BLaER1 (cell line): ENCODE measurements around the gene MSX2.

Experiments
- H3K27ac ChIP-seq: shearing (Covaris generic); formaldehyde crosslinking; 2 replicates; pipeline ENCODE4 v1.8.1; 2022
- H3K27me3 ChIP-seq: shearing (Covaris generic); formaldehyde crosslinking; 2 replicates; pipeline ENCODE4 v1.8.1; 2022
- H3K36me3 ChIP-seq: shearing (Covaris generic); formaldehyde crosslinking; 2 replicates; pipeline ENCODE4 v1.8.1; 2022
- H3K4me1 ChIP-seq: shearing (Covaris generic); formaldehyde crosslinking; 2 replicates; pipeline ENCODE4 v1.8.1; 2022
- H3K4me2 ChIP-seq: shearing (Covaris generic); formaldehyde crosslinking; 2 replicates; pipeline ENCODE4 v1.8.1; 2022
- H3K4me3 ChIP-seq: shearing (Covaris generic); formaldehyde crosslinking; 2 replicates; pipeline ENCODE4 v1.8.1; 2022
- H3K9ac ChIP-seq: shearing (Covaris generic); formaldehyde crosslinking; 2 replicates; pipeline ENCODE4 v1.8.1; 2022
- H3K9me3 ChIP-seq: shearing (Covaris generic); formaldehyde crosslinking; 2 replicates; pipeline ENCODE4 v1.8.1; 2022
- H4K20me1 ChIP-seq: shearing (Covaris generic); formaldehyde crosslinking; 2 replicates; pipeline ENCODE4 v1.8.1; 2022
- Cebpa-rat ChIP-seq: shearing (Covaris generic); IDR thresholded peaks from 2 replicates; pipeline ENCODE4 v1.8.1; 2022

The MSX2 gene

DNA sequence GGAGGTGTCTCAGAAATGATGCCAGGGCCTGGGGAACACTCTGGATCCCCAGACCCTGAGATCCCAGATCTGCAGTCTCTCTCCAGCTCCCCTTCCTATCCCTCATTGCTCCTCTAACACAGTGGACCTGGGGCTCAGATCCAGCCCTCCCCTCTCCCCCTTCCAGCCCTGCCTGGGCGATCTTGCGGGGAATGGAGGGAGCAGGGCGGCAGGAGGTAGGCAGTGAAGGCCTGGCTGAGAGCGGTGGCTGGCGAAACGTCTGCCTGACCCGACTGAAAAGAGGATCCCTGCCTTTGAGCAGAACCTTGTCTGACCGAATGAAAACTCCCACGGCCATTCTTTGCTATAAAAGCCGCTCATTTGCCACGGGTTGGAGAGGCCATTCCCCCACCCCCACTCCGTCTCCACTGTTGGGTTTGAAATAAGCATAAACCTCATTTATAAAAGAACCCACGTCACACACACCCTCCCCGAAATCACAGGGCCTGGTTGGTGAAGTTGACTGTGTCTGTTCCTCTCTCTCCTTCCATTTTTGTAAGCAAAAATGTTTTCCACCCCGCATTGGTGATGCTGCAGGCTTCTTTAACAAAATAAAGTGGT, 8.8 kb downstream of the MSX2 start:
- H3K4me2 ChIP-seq, result no peak overlapping the region
- no peaks in the 10 kb centered on the region for H3K36me3 ChIP-seq
- no peak for TF ChIP-seq Cebpa-rat
- no peak overlapping the region for H3K9ac ChIP-seq
- H3K9me3 ChIP-seq, result peaks cover 26% of the 10 kb centered on the region
- no peak overlapping the region for H3K27ac ChIP-seq
- peaks cover 69% of the 10 kb centered on the region for H3K27me3 ChIP-seq
- no peak overlapping the region for H3K4me3 ChIP-seq
- H3K4me1 ChIP-seq, result no peaks in the 10 kb centered on the region
- H4K20me1 ChIP-seq, result peaks cover 7% of the 10 kb centered on the region; the same call in 1 of the 2 replicates

DNA sequence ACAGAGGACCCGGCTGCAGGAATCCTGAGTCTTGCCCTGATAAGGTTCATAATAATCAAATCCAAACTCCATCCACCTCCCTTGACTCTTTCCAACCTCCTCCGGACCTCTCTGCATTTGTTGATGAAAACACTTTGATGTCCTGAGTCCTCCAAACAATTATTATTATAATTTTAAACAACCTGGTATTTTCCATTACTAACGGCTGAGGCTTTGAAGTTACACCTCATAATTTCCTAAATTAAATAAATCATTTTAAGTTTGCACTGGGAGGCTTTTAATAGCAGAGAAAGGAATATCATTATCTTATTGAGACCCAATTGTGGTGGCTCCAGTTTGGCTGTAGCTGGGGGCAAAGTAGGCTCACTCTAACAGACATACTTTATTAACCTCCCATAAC, 9.5 kb downstream of the MSX2 start:
- Histone ChIP-seq H3K4me3 (no peak overlapping the region), H3K36me3 (no peaks in the 10 kb centered on the region), H3K9me3 (peaks cover 26% of the 10 kb centered on the region), H3K4me1 (no peaks in the 10 kb centered on the region), H3K27me3 (peaks cover 69% of the 10 kb centered on the region), H3K4me2 (no peak overlapping the region), H3K27ac (no peak overlapping the region), H4K20me1 (peaks cover 7% of the 10 kb centered on the region; the same call in 1 of the 2 replicates), H3K9ac (no peak overlapping the region)
- no peak for TF ChIP-seq Cebpa-rat

DNA sequence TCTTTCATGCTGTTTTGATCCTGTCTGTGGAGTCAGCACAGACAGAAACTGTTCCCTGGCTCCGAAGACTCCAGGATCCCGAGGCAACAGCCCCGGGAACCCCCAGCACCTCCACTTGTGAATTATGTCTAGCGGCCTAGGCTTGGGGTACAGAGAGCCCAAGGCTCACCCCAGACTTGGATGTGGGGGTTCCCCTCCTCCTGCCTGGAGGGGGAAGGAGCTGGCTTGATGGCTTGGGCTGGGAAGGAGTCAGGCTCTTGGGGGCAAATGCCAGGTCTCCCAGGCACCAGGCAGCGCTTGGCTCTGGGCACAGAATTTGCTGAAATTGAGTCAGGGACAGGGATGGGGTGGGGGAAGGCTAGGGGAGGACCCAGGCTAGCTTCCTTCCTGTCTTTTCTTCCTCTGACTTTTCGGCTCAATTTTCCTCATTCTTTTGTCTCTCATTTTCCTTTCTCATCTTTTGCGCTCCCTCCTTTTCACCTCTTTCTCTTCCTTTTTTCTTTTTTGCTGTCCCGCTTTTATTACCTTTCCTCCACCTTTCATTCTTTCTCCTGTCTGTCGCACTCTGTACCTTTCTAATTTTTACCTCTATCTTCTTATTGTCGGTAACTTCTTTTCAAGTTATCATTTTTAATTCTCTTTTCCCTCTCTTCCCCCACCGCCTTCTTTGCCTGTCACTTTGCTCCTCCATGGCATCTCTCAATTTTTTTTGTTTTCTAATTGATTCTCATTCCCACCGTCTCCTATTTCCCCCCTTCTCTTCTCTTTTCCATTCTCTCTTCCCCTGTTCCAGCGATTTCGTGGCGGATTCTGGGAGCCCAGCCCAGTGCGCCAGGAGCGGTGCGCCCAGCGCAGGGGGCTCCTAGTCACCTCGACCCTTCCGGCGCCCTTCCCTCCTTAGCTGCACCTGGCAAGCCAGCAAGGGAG, 10.5 kb downstream of the MSX2 start:
- no peaks in the 10 kb centered on the region for H3K36me3 ChIP-seq

DNA sequence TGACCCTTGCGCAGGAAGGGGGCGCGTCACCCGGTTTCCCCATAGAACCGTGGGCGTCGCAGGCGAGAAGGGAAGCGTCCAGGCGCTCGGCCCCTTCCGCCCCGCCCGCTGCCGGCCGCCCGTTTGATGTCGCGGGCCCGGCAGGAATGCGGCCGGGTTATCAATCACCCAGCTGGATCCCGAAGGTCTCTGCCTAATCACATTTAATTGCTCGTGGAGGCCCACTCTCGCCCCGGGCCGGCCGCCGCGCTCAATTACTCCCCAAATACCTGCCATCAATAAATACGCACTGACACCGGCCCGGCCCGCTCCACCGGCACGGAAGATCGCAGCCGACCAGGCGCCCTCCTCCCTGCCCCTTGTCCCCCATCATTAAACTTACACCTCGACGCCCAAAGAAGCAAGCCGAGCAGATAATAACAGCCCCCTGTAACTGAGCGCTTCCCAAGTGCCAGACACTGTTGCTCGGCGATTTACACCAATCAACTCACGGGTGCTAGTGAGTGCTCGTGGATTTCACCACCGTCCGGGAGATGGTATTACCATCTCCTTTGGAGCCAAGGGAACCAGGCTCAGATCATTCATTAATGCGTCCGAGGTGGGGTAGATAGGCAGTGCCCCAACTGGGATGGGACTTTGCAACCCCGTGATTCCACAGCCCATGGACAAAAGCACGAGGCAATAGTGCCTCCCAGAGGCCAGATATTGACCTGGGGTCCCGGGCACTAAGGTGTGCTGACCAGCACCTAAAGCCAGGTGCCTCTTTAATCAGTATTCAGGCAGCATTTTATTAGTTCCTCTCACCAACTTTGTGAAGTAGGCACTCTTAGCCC, 11.3 kb downstream of the MSX2 start:
- H4K20me1 ChIP-seq, result peaks cover 7% of the 10 kb centered on the region; the same call in 1 of the 2 replicates
- peaks cover 54% of the 10 kb centered on the region for H3K27me3 ChIP-seq
- no peaks in the 10 kb centered on the region for H3K4me1 ChIP-seq
- H3K9ac ChIP-seq, result no peak overlapping the region
- TF ChIP-seq Cebpa-rat, result no peak
- no peaks in the 10 kb centered on the region for H3K36me3 ChIP-seq
- no peak overlapping the region for H3K27ac ChIP-seq
- H3K9me3 ChIP-seq, result peaks cover 26% of the 10 kb centered on the region
- no peak overlapping the region for H3K4me3 ChIP-seq
- H3K4me2 ChIP-seq, result no peak overlapping the region

More for the DNA sequence above, 10.5 kb downstream of the MSX2 start:
- Histone ChIP-seq H4K20me1 (peaks cover 7% of the 10 kb centered on the region; the same call in 1 of the 2 replicates), H3K4me1 (no peaks in the 10 kb centered on the region), H3K27ac (no peak overlapping the region), H3K4me2 (no peak overlapping the region), H3K9ac (no peak overlapping the region), H3K27me3 (peaks cover 62% of the 10 kb centered on the region), H3K9me3 (peaks cover 26% of the 10 kb centered on the region), H3K4me3 (no peak overlapping the region)
- TF ChIP-seq Cebpa-rat, result no peak

DNA sequence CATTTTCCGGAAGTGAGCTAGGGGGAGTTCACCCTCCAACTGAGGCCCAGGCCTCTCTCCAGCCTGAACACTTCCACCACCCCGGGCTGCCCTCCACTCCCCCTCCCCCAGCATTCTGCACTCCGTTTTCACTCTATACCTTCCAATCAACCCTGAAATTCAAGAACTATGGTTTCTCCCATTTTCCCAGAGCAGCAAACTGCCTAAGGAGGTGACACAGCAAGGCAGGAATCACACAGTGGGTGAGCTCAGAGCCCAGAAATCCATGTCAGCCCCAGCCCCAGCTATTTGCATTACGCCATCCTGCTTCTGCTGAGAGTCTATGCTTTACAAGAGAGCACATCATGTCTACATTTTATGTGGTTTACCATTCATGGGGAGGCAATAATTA, 11.9 kb downstream of the MSX2 start:
- H3K4me2 ChIP-seq, result no peak overlapping the region

DNA sequence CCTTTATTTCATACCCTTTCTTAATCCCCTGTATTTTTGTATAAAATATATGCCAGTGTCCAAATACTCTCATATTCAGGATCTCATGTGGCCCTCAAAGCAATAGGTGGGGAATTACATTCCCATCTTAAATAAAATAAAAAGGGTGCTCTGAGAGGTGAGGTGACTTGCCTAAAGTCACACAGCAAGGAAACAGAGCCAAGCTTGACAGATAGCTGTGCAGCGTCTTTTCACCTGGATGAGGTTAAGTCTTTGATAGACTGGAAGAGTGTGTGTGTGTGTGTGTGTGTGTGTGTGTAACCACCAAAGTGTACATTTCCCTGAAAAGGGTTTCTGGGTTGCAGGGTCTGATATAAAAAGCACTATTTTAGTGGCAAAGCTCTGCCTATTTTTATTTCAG, 12.4 kb downstream of the MSX2 start:
- Histone ChIP-seq H3K4me1 (no peaks in the 10 kb centered on the region), H4K20me1 (peaks cover 7% of the 10 kb centered on the region; the same call in 1 of the 2 replicates), H3K27ac (no peak overlapping the region), H3K4me2 (no peak overlapping the region), H3K9me3 (peaks cover 20% of the 10 kb centered on the region), H3K27me3 (peaks cover 43% of the 10 kb centered on the region), H3K4me3 (no peak overlapping the region), H3K36me3 (no peaks in the 10 kb centered on the region), H3K9ac (no peak overlapping the region)
- TF ChIP-seq Cebpa-rat, result no peak

More for the DNA sequence above, 11.9 kb downstream of the MSX2 start:
- Histone ChIP-seq H4K20me1 (peaks cover 7% of the 10 kb centered on the region; the same call in 1 of the 2 replicates), H3K27me3 (peaks cover 48% of the 10 kb centered on the region), H3K36me3 (no peaks in the 10 kb centered on the region), H3K9me3 (peaks cover 24% of the 10 kb centered on the region), H3K4me3 (no peak overlapping the region), H3K9ac (no peak overlapping the region), H3K27ac (no peak overlapping the region), H3K4me1 (no peaks in the 10 kb centered on the region)
- no peak for TF ChIP-seq Cebpa-rat

DNA sequence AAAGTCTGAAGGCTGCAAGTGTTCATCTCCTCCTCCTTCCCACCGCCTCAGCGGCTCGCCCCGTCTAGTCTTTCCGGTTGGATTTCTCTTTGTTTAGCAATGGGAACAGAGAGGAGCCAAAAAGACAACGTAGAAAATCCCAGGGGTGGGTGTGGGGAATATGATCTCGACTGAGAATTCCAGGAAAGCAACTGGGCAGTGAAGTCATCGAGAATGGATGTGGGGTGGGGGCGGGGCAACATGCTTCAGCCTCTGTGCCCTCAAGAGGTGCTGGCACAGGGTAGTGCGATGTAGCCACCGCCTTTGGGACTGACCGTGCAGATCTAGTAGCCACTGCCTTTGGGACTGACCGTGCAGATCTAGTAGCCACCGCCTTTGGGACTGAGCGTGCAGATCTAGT, 12.9 kb downstream of the MSX2 start:
- Histone ChIP-seq H3K27me3 (peaks cover 38% of the 10 kb centered on the region), H4K20me1 (peaks cover 7% of the 10 kb centered on the region; the same call in 1 of the 2 replicates)

DNA sequence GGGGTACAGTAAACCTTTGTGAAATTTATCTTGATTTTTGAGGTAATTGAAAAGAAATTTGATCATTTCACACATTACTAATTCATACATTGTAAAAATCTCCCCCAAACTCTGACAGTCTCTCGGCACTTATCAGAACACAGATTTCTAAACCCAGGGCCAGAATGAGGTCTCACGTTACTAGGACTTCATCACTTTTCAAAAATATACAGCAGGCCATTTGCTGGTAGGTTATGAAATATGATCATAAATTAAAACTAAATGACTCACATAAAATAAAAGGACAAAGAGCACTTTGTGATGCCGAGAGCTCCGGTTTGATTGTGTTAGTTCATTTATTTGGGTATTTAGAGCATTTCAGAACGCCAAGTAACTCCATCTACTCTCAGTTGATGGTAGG, 17.0 kb downstream of the MSX2 start:
- Histone ChIP-seq H3K27ac (no peak overlapping the region), H3K27me3 (no peaks in the 10 kb centered on the region), H3K4me3 (no peak overlapping the region), H4K20me1 (no peaks in the 10 kb centered on the region), H3K9me3 (no peaks in the 10 kb centered on the region), H3K36me3 (no peaks in the 10 kb centered on the region), H3K4me2 (no peak overlapping the region), H3K9ac (no peak overlapping the region), H3K4me1 (no peaks in the 10 kb centered on the region)
- no peak for TF ChIP-seq Cebpa-rat

More for the DNA sequence above, 12.9 kb downstream of the MSX2 start:
- Histone ChIP-seq H3K4me1 (no peaks in the 10 kb centered on the region), H3K36me3 (no peaks in the 10 kb centered on the region), H3K9ac (no peak overlapping the region), H3K4me2 (no peak overlapping the region), H3K9me3 (peaks cover 14% of the 10 kb centered on the region), H3K27ac (no peak overlapping the region), H3K4me3 (no peak overlapping the region)
- TF ChIP-seq Cebpa-rat, result no peak

DNA sequence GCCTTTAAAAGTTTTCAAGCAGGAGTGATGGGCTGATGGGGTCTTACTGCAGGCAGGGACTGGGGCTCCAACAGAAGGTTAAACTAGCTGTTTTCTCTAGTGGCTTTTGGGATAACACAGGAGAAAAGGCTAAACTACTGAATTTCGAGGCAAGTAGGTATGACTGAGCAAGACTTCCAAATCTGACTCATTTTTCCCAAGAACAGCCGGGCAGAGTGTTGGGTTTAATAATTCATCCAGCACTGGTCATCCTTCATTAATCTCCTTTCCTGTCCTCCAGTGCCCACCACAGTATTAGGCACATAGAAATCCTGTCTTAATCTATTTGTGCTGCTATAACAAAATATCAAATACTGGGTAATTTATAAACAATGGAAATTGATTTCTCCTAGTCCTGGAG, 20.5 kb downstream of the MSX2 start:
- no peaks in the 10 kb centered on the region for H4K20me1 ChIP-seq
- no peak overlapping the region for H3K9ac ChIP-seq
- no peaks in the 10 kb centered on the region for H3K36me3 ChIP-seq
- TF ChIP-seq Cebpa-rat, result no peak
- no peak overlapping the region for H3K27ac ChIP-seq
- H3K27me3 ChIP-seq, result no peaks in the 10 kb centered on the region
- no peak overlapping the region for H3K4me2 ChIP-seq
- no peaks in the 10 kb centered on the region for H3K4me1 ChIP-seq
- H3K4me3 ChIP-seq, result no peak overlapping the region
- H3K9me3 ChIP-seq, result no peaks in the 10 kb centered on the region
